Upper lobe of left lung (tissue), 6 donors: Measurements from ENCODE around the gene ZBTB24. TPM values are rescaled to one million over a fixed set of nuclear protein-coding genes. Genes with fewer than 3 reads are reported as not detected.

Experiments used
- ATAC-seq, 2 donors: fragments of 200-7000 bp; cut with Tn5 transposase; one replicate each; pipeline ENCODE4 v1.9.1; 2022; ENCODE audit warnings: mild to moderate bottlenecking in 2 of 2, moderate library complexity in 2 of 2; ENCODE audit not compliant: low FRiP score in 2 of 2
- DNase-seq, 2 donors: peaks; one replicate each; pipeline ENCODE4 v3.0.0-alpha.2; 2019 to 2020
- H3K27ac ChIP-seq, 4 donors: fragments of 200-600 bp; sonication (generic); one replicate each; pipeline ENCODE4 v1.5.1; 2016 to 2019
- H3K27me3 ChIP-seq, 4 donors: fragments of 200-600 bp; sonication (generic); one replicate each; pipeline ENCODE4 v1.5.1; 2017 to 2019
- H3K36me3 ChIP-seq, 4 donors: fragments of 200-600 bp; sonication (generic); one replicate each; pipeline ENCODE4 v1.5.1; 2016 to 2019
- H3K4me1 ChIP-seq, 4 donors: fragments of 200-600 bp; sonication (generic); one replicate each; pipeline ENCODE4 v1.5.1; 2018 to 2019
- H3K4me3 ChIP-seq, 4 donors: fragments of 200-600 bp; sonication (generic); one replicate each; pipeline ENCODE4 v1.5.1; 2017 to 2019; ENCODE audit warnings: mild to moderate bottlenecking in 2 of 4, moderate library complexity in 1 of 4
- H3K9me3 ChIP-seq, 4 donors: fragments of 200-600 bp; sonication (generic); one replicate each; pipeline ENCODE4 v1.5.1; 2018 to 2019
- EP300 ChIP-seq, 4 donors: sonication (generic); formaldehyde crosslinking; IDR thresholded peaks; one replicate each; pipeline ENCODE4 v1.5.1; 2017; ENCODE audit warnings: antibody characterized with exemption in 4 of 4, control low read depth in 2 of 4
- POLR2A ChIP-seq, 4 donors: fragments of 450-650 bp; IDR thresholded peaks; one replicate each; pipeline ENCODE4 v1.5.1; 2016 to 2017; ENCODE audit warnings: antibody characterized with exemption in 4 of 4, mild to moderate bottlenecking in 2 of 4
- POLR2AphosphoS5 ChIP-seq, 2 donors: sonication (generic); formaldehyde crosslinking; IDR thresholded peaks; one replicate each; pipeline ENCODE4 v1.5.1; 2017; ENCODE audit warnings: antibody characterized with exemption in 2 of 2
- WGBS, 2 donors: methylation state at CpG; one replicate each; pipeline ENCODE4 v1.1.5; 2017 to 2018; 5-methylcytosine and 5-hydroxymethylcytosine counted together
- total RNA-seq, 6 donors: library from RNA; depleted of rRNA in 4 of 6; stranded (reverse); fragments of >200 nt in 4 of 6; gene quantifications; one replicate each; pipeline versions ENCODE4 v1.1.0 to v1.2.1, GENCODE V29; 2016 to 2021
- TF ChIP-seq, protein P1 (sequence below), 6 experiments: fragments of 450-650 bp in 4 of 6; fragments of 200-600 bp in 2 of 6; sonication (generic) in 2 of 6; IDR thresholded peaks; one replicate each; pipeline ENCODE4 v1.5.1; 2016 to 2019; ENCODE audit warnings: antibody characterized with exemption in 6 of 6
- donor health status: DM: no; HTN: no; CAD: no; lungs with moderate emphysema.
- donor health status: DM: no; HTN: yes; CAD: no; lungs with severe emphysema.

The ZBTB24 gene
- total RNA-seq, result 10 to 100 TPM in 3 of 6 donors, 1 to 10 TPM in 3; 5.1 to 14.9 (median 9.7) TPM

- Histone ChIP-seq H3K4me1 (peaks cover 40 to 57% (median 41%) of the 10 kb centered on the region in 4 donors), H3K36me3 (peaks cover 0 to 18% (median 0%) of the 10 kb centered on the region in 4 donors), H3K9me3 (no peaks in the 10 kb centered on the region), H3K4me3 (peak within 1 kb of the TSS; percentile 83 to 100 (median 93)), H3K27me3 (no peaks in the 10 kb centered on the region), H3K27ac (peak within 1 kb of the TSS; percentile 79 to 94 (median 86))
- 0 to 1% methylated on average over 19 to 27 of the region's 97 CpGs for WGBS, 2 donors
- peak; percentile 95 to 97 for ATAC-seq
- peak; percentile 94 to 98 for DNase-seq
- TF ChIP-seq POLR2A (IDR thresholded peaks at IDR 0.05) (peak in 3 of 4 donors; percentile 62 to 93 (median 92)), EP300 (IDR thresholded peaks at IDR 0.05) (peak in 1 of 4 donors; percentile 29), POLR2AphosphoS5 (IDR thresholded peaks at IDR 0.05) (peak; percentile 76 to 79)
- TF ChIP-seq, protein P1, sequence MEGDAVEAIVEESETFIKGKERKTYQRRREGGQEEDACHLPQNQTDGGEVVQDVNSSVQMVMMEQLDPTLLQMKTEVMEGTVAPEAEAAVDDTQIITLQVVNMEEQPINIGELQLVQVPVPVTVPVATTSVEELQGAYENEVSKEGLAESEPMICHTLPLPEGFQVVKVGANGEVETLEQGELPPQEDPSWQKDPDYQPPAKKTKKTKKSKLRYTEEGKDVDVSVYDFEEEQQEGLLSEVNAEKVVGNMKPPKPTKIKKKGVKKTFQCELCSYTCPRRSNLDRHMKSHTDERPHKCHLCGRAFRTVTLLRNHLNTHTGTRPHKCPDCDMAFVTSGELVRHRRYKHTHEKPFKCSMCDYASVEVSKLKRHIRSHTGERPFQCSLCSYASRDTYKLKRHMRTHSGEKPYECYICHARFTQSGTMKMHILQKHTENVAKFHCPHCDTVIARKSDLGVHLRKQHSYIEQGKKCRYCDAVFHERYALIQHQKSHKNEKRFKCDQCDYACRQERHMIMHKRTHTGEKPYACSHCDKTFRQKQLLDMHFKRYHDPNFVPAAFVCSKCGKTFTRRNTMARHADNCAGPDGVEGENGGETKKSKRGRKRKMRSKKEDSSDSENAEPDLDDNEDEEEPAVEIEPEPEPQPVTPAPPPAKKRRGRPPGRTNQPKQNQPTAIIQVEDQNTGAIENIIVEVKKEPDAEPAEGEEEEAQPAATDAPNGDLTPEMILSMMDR (IDR thresholded peaks at IDR 0.05), result peak in 1 of 6 experiments; percentile 12
Observed at GRCh38 chr6:109482905-109483734, at the start of gene ZBTB24. ZBTB24 (minus strand) TSS chr6:109483219; CDS start chr6:109482026, 1,193 bp downstream.

- H3K4me1 ChIP-seq, result no peaks in the 10 kb centered on the region
- no peaks in the 10 kb centered on the region for H3K27me3 ChIP-seq
- 90 to 91% methylated on average over 6 of the region's 6 CpGs for WGBS, 2 donors
- peak in 1 of 2 donors; percentile 40 for ATAC-seq
- no peak overlapping the region for H3K27ac ChIP-seq
- no peak for DNase-seq
- no peaks in the 10 kb centered on the region for H3K9me3 ChIP-seq
- TF ChIP-seq EP300 (IDR thresholded peaks at IDR 0.05), result no peak
- TF ChIP-seq POLR2AphosphoS5 (IDR thresholded peaks at IDR 0.05), result no peak
- TF ChIP-seq POLR2A (IDR thresholded peaks at IDR 0.05), result no peak
- TF ChIP-seq, protein P1 (IDR thresholded peaks at IDR 0.05), result no peak
- no peak overlapping the region for H3K4me3 ChIP-seq
- H3K36me3 ChIP-seq, result no peaks in the 10 kb centered on the region
Observed at GRCh38 chr6:109531446-109531845, 48.4 kb upstream of the ZBTB24 start.

DNA sequence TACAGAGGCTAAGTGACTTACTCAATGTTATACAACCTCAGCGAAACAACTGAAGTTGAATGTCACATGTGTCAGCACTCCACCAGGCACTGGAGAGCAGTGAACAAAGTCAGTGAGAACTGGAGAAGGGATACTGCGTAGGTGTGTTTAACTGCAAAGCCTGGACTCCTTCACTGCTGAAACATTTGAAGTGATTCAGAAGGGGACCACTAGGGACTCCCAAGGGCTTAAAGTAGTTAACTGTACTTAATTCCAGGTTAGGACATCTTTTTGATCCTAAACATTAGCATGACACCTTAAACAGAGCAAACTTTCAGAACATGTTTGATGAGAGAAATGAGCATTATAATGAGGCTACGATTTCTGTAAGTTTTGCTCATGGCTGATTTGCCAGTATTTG is 45.0 kb upstream of the ZBTB24 start:
- no peaks in the 10 kb centered on the region for H3K27me3 ChIP-seq
- no peaks in the 10 kb centered on the region for H3K4me1 ChIP-seq
- DNase-seq (no peak), ATAC-seq (no peak)
- no peak overlapping the region for H3K27ac ChIP-seq
- TF ChIP-seq POLR2A (IDR thresholded peaks at IDR 0.05) (no peak), EP300 (IDR thresholded peaks at IDR 0.05) (no peak), POLR2AphosphoS5 (IDR thresholded peaks at IDR 0.05) (no peak)
- TF ChIP-seq, protein P1 (IDR thresholded peaks at IDR 0.05), result no peak
- H3K4me3 ChIP-seq, result no peak overlapping the region
- WGBS, 2 donors, result 79 to 89% methylated on average over 3 of the region's 3 CpGs
- H3K36me3 ChIP-seq, result no peaks in the 10 kb centered on the region
- peaks cover 0 to 4% (median 0%) of the 10 kb centered on the region in 4 donors for H3K9me3 ChIP-seq

- TF ChIP-seq EP300 (IDR thresholded peaks at IDR 0.05), result no peak
- TF ChIP-seq POLR2AphosphoS5 (IDR thresholded peaks at IDR 0.05), result no peak
- TF ChIP-seq, protein P1 (IDR thresholded peaks at IDR 0.05), result peak; percentile 20 to 67 (median 44)
- H3K4me1 ChIP-seq, result no peaks in the 10 kb centered on the region
- ATAC-seq (peak; percentile 61 to 72), DNase-seq (peak in 1 of 2 donors; percentile 50)
- H3K27ac ChIP-seq, result no peak overlapping the region
- no peaks in the 10 kb centered on the region for H3K36me3 ChIP-seq
- WGBS, 2 donors, result 60 to 66% methylated on average over 7 of the region's 7 CpGs
- H3K9me3 ChIP-seq, result peaks cover 0 to 4% (median 0%) of the 10 kb centered on the region in 4 donors
- H3K27me3 ChIP-seq, result no peaks in the 10 kb centered on the region
- no peak overlapping the region for H3K4me3 ChIP-seq
Observed at GRCh38 chr6:109526905-109527628, 44.0 kb upstream of the ZBTB24 start.
